Keratinocyte (primary cell): Measurements from ENCODE around the gene S100B.

ENCODE experiments used
- EZH2 ChIP-seq: IDR thresholded peaks from one replicate; pipeline ENCODE4 v1.6.1; 2012; ENCODE audit warnings: inconsistent platforms, mild to moderate bottlenecking, low read length, moderate library complexity
- TF ChIP-seq, protein P1 (sequence below), 3 experiments: IDR thresholded peaks in 1 of 3; conservative IDR thresholded peaks in 1 of 3; optimal IDR thresholded peaks in 1 of 3; 2 replicates in 2 of 3; 3 replicates in 1 of 3; pipeline versions ENCODE3 to v1.5.1; 2011; ENCODE audit warnings: low read length in 3 of 3, mild to moderate bottlenecking in 3 of 3, moderate library complexity in 2 of 3, control low read depth in 1 of 3, inconsistent platforms in 1 of 3; ENCODE audit not compliant: insufficient read depth in 2 of 3; ENCODE audit errors: extremely low read depth in 1 of 3

DNA sequence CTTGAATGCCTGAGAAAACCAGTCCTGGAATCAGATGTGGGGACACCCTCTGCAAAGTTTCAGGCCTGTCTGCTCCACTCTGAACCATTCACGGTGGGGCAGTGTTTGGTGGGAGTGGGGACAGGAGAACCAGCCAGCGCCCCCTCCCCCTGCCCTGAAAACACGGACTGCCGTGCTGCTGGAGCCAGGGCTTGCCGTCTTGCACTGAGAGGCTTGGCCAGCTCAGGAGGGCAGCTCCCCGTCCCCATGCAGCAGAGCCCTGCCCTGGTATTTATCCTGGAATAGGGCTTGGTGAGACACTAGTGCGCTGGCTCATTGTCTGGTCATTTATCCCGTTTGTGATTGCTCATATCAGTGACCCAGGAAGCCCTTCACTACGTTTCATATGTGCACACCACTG lies 3.9 kb downstream of the S100B start:
- TF ChIP-seq, protein P1, sequence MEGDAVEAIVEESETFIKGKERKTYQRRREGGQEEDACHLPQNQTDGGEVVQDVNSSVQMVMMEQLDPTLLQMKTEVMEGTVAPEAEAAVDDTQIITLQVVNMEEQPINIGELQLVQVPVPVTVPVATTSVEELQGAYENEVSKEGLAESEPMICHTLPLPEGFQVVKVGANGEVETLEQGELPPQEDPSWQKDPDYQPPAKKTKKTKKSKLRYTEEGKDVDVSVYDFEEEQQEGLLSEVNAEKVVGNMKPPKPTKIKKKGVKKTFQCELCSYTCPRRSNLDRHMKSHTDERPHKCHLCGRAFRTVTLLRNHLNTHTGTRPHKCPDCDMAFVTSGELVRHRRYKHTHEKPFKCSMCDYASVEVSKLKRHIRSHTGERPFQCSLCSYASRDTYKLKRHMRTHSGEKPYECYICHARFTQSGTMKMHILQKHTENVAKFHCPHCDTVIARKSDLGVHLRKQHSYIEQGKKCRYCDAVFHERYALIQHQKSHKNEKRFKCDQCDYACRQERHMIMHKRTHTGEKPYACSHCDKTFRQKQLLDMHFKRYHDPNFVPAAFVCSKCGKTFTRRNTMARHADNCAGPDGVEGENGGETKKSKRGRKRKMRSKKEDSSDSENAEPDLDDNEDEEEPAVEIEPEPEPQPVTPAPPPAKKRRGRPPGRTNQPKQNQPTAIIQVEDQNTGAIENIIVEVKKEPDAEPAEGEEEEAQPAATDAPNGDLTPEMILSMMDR (optimal IDR thresholded peaks at IDR 0.05 in 1 of 3, IDR thresholded peaks at IDR 0.05 in 1 of 3, conservative IDR thresholded peaks at IDR 0.05 in 1 of 3; ENCODE audit: extremely low read depth in 1 of 3, insufficient read depth in 2 of 3, low read length in 3 of 3) = no peak
- TF ChIP-seq EZH2 = no peak
